GM19238 (cell line): ENCODE results near the gene GGTLC2.

ENCODE experiments used
- DNase-seq: peaks from one replicate; pipeline ENCODE4 v3.0.0; 2011; ENCODE audit warnings: low spot score; ENCODE audit not compliant: insufficient read length

GGTLC2 gene

GRCh38 chr22:22667966-22668880 lies 23.8 kb downstream of the GGTLC2 start:
- DNase-seq: no peak

GRCh38 chr22:22669093-22669492 lies 24.7 kb downstream of the GGTLC2 start:
- no peak for DNase-seq

- DNase-seq: no peak
Measured at GRCh38 chr22:22670076-22670795, 25.8 kb downstream of the GGTLC2 start.

- DNase-seq: no peak
Measured at GRCh38 chr22:22671506-22671905, 27.1 kb downstream of the GGTLC2 start.

GRCh38 chr22:22673099-22673498 lies 28.7 kb downstream of the GGTLC2 start:
- no peak for DNase-seq

GRCh38 chr22:22673628-22674027 lies 29.2 kb downstream of the GGTLC2 start:
- no peak for DNase-seq

DNA sequence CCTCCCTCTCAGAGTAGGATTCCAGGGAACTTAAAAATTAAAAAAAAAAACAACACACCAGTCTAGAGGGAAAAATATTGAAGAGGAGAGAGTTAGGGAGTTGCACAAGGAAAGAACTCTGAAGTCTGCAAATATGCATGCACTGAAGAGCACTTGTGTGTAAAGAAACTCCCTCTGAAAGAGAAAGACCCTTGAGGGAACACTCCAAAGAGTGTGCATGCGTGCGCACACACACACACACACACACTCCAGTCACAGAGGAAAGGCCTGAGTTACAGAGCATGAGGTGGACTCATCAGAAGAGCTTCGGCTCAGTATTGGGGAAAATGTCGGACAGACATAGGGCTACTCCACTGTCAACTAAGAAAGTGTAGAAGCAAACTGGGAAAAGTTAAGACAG lies 30.1 kb downstream of the GGTLC2 start:
- no peak for DNase-seq

DNA sequence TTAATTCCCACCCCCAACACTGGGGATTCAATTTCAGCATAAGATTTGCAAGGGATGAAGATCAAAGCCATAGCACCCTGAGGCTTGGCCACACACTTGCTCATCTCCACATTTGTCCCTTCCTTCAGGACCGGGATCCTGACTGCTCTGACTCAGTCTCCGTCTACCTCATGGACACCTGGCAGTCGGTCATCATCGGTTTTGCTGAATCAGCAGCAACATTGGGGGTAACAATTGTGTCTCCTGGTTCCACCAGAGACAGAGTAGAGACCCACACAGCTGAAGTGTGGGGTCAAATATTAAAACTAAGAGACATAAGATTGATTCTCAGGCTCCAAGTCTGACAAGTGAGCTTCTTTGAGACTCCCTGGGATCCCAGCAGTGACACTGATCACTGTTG lies 34.6 kb downstream of the GGTLC2 start:
- no peak for DNase-seq

- no peak for DNase-seq
Measured at GRCh38 chr22:22680396-22680795, 36.0 kb downstream of the GGTLC2 start.

DNA sequence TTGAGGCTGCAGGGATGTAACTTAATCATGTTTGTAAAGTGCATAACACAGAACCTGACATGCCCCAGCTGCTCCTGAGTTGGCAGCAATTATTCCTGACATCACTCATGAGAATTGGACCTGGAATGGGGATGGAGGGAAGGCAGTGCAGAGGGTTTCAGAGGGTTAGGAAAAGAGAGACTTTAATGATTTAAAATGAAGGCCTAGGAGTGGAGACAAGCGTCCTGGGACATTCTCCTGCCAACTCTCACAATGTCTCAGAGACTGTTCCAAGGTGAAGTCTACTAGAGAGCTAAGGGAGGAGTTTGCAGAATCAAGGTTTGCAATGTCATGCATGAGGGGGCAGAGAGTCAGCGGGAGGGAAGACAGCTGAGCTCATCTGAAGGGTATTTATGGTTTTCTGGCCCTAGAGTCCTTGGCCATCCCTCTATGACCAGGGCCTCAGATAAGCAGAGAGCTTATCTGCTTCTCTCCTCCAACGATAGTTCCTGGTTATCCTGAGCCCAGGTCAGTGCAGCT lies 36.9 kb downstream of the GGTLC2 start:
- DNase-seq: no peak

DNA sequence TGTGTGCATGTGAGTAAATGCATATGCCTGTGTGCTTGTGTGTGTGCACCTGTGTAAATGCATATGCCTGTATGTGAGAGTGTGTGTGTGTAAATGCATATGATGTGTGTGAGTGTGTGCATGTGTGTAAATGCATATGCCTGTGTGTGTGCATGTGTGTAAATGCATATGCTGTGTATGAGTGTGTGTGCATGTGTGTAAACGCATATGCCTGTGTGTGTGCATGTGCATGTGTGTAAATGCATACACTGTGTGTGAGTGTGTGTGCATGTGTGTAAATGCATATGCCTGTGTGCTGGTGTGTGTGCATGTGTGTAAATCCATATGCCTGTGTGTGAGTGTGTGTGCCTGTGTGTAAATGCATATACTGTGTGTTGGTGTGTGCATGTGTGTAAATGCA lies 37.8 kb downstream of the GGTLC2 start:
- no peak for DNase-seq

DNA sequence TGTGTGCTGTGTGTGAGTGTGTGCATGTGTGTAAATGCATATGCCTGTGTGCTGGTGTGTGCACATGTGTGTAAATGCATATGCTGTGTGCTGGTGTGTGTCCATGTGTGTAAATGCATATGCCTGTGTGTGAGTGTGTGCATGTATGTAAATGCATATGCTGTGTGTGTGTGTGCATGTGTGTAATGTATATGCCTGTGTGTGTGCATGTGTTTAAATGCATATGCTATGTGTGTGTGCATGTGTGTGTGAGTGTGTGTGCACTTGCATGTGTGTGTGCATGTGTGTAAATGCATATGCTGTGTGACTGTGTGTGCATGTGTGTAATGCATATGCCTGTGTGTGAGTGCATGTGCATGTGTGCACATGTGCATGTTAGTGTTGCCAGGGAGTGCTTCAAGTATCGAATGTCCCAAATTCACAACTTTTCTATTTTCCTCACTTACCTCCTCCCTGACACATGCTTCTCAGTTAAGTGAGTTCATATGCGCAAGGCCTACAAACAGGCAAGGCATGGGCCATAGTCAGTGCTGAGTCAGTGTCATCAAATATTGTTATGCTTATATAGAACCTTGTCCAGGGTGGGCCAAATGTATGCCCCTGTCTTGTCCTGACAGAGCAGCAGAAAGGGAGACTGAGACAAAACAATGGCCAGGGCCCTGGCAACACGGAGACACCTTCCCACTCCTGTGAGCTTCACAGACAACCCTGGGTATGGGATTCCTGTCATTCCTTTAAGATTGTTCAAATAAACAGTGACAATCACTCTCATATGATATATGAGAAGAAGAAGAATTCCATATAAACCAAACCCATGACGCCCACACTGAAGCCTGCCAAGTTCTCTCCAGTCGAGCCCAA lies 38.6 kb downstream of the GGTLC2 start:
- DNase-seq: no peak

DNA sequence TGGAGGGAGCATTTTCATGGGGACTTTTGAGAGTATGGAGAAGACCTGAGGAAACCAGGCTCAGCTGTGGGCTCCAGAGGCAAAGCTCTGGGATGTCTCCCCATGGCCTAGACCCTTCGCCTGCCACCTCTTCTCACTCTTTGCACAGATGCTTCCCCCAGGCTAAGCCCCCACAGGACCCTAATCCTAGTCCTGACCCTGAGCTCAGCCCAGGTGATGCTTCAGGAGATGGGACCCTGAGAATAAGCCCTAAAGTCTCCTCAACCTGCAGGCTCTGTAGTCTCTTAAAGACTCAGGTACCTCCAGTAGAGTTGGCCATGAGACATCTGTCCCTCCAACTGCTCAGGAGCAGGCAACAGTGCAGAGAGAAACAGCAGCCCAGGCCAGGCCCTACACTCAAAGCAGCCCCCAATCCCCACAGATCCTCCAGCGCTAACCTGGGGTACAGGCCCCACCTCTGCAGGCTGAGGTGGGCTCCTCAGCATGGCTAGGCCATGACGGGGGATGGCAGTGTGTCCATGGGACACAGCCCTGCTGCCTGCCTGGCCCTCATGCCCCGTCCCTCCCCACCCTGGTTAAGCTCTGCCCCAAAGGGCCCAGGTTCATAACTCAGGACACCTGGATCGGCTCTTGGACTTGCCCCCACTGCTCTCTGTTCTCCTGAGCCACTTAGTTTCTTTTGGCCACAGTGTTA lies 39.4 kb downstream of the GGTLC2 start:
- DNase-seq: no peak

- peak; percentile 55 for DNase-seq
Measured at GRCh38 chr22:22684580-22685561, 40.5 kb downstream of the GGTLC2 start.

- no peak for DNase-seq
Measured at GRCh38 chr22:22685586-22685985, 41.2 kb downstream of the GGTLC2 start.

DNA sequence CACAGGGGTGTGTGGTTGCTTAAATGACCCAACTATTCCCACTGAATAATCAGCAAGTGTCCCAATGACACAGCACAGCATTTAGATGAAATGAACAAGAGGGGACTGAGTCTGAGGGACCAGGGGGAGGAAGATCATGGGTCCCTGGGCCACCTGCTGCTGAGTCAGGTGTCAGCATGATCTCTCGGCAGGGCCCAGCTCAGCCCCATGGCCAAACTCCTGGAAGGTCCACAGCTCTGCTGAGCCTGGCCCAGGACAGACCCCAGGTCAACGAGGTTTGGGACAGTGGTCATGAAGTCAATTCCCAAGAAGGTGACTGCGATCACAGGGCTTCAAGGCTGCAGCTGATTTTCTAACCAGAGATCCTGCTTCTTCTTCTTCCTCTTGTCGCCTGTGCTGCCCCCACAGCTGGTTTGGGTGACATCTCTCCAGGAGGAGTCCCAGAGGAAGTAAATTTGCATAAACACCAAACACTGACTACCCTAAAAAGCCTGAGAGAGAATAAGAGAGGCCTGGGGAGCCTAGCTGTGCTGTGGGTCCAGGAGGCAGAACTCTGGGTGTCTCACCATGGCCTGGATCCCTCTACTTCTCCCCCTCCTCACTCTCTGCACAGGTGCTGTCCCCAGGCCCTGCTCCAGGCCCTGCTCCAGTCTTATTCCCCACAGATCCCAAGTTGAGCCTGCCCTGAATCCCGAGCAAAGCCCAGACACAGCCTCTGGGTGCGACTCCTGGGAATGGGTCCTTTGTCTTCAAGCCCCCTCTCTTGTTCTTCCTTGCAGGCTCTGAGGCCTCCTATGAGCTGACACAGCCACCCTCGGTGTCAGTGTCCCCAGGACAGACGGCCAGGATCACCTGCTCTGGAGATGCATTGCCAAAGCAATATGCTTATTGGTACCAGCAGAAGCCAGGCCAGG lies 42.0 kb downstream of the GGTLC2 start:
- peak; percentile 45 for DNase-seq

GRCh38 chr22:22687638-22688500 lies 43.5 kb downstream of the GGTLC2 start:
- no peak for DNase-seq
